Measurements from ENCODE around the gene PLIN3.

DNA sequence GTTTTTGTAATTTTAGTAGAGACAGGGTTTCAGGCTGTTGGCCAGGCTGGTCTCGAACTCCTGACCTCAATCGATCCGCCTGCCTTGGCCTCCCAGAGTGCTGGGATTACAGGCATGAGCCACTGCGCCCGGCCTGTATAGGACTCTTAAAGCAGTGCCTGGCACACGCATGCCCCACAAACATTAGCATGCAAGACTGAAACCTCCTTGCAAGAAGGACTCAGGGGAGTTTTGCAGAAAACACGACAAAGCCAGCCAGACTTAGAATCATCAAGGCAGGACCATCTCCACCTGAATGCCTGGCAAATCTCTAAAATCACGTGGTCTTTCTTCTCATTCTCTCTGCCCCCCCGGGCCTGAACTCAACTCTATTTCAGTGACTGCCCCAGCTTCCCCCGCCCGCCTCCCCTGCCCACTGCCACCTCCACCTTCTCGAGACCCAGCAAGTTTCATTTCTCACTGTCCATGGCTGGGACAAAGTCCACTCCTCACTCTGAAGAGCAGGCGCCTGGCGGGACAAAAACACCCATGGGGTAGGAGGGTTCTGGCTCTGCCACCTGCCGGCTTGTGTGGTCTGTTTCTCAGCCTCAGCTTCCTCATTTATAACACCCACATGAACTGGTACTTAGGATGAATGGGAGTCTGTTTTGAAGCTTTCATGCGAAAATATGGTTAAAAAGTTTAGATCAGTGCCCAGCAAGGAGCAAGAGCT is 38.3 kb downstream of the PLIN3 start:
- TF ChIP-seq, protein P1, sequence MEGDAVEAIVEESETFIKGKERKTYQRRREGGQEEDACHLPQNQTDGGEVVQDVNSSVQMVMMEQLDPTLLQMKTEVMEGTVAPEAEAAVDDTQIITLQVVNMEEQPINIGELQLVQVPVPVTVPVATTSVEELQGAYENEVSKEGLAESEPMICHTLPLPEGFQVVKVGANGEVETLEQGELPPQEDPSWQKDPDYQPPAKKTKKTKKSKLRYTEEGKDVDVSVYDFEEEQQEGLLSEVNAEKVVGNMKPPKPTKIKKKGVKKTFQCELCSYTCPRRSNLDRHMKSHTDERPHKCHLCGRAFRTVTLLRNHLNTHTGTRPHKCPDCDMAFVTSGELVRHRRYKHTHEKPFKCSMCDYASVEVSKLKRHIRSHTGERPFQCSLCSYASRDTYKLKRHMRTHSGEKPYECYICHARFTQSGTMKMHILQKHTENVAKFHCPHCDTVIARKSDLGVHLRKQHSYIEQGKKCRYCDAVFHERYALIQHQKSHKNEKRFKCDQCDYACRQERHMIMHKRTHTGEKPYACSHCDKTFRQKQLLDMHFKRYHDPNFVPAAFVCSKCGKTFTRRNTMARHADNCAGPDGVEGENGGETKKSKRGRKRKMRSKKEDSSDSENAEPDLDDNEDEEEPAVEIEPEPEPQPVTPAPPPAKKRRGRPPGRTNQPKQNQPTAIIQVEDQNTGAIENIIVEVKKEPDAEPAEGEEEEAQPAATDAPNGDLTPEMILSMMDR (conservative IDR thresholded peaks at IDR 0.05), result no peak
- no peak for TF ChIP-seq EZH2 (IDR thresholded peaks at IDR 0.05; ENCODE audit: low read depth)
